Activated naive CD8-positive, alpha-beta T cell treated with anti-CD3 and anti-CD28 coated beads, Interleukin-2, amount 50 U/mL, for 24 hours (primary cell): ENCODE data around the gene WIF1.

Source experiments
- ATAC-seq: fragments of 150-1000 bp; cut with Tn5 transposase; one replicate; pipeline ENCODE4 v1.10.0; 2021
- DNase-seq: peaks from one replicate; pipeline ENCODE4 v3.0.0; 2021
- H3K27ac Mint-ChIP-seq: one replicate; pipeline ENCODE4 v1.8.0; 2021; ENCODE audit warnings: mild to moderate bottlenecking, mixed read lengths
- H3K27me3 Mint-ChIP-seq: one replicate; pipeline ENCODE4 v1.8.0; 2021; ENCODE audit warnings: mixed read lengths
- H3K36me3 Mint-ChIP-seq: one replicate; pipeline ENCODE4 v1.8.0; 2021; ENCODE audit warnings: low read depth, mixed read lengths
- H3K4me1 Mint-ChIP-seq: one replicate; pipeline ENCODE4 v1.8.0; 2021; ENCODE audit warnings: mixed read lengths
- H3K4me3 Mint-ChIP-seq: one replicate; pipeline ENCODE4 v1.8.0; 2021; ENCODE audit warnings: mild to moderate bottlenecking, moderate library complexity, mixed read lengths
- H3K9me3 Mint-ChIP-seq: one replicate; pipeline ENCODE4 v1.8.0; 2021; ENCODE audit warnings: mixed read lengths

The WIF1 gene

DNA sequence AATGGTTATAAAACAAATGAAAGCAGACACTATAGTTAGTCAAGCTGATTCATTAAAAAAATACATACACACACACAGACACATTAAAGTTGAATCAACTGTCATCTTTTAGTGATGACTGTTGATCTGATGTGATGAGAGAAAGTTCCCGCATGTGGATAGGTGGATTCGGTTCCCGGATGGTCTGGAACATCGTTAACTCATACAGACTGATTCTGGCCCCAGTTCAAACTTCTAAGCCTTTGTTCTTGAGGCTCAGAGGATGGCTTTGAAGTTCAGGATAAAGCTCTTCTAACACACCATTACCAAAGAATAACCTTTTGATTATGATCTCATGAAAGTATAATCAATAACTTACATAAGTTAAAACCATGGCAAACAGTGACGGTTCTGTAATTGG lies 27.5 kb downstream of the WIF1 start:
- ATAC-seq (no peak), DNase-seq (no peak)
- Mint-ChIP-seq H3K27ac (no peak overlapping the region), H3K4me1 (no peaks in the 10 kb centered on the region), H3K4me3 (no peak overlapping the region), H3K9me3 (no peaks in the 10 kb centered on the region), H3K36me3 (no peaks in the 10 kb centered on the region), H3K27me3 (peaks cover 22% of the 10 kb centered on the region)

DNA sequence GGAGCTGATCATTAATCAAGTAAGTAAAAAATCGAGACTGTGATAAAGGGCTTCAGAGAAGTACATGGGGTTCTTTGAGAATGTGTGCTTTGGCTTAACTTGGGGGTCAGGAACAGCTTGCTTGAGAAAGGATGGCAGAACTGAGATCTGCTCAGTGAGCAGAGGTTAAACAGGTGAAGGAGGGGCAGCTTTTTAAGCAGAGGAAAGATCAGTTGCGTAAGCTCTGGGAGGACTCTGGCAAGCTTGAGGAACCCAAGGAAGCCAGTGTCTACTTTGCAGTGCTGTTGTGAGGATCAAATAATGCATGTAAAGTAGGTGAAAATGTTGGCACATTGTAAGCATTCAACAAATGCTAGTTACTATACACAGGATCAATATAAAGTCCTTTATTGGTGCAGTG lies 30.6 kb downstream of the WIF1 start:
- H3K4me3 Mint-ChIP-seq = no peak overlapping the region
- no peak for DNase-seq
- H3K4me1 Mint-ChIP-seq = no peaks in the 10 kb centered on the region
- H3K36me3 Mint-ChIP-seq = no peaks in the 10 kb centered on the region
- H3K9me3 Mint-ChIP-seq = no peaks in the 10 kb centered on the region
- no peak overlapping the region for H3K27ac Mint-ChIP-seq
- no peak for ATAC-seq
- peaks cover 18% of the 10 kb centered on the region for H3K27me3 Mint-ChIP-seq

DNA sequence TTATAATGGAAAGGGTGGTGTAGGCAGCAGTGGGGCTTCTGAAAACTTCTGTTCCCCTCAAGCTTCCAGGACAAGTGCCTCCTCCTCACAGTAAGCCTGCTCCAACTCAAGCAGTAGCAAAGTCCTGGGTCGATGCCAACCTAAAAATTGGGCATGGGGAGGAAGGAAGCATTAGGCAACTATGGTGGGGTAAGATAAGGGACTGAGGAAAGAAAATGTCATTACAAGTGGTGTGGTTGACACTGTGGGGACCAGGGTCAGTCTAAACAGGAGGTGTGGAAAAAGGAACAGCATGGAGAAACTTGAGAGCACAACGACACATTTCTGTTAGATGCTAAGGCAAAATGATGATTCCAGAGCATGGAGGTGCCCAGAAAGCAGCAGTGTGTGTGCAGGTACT lies 34.9 kb downstream of the WIF1 start:
- H3K27me3 Mint-ChIP-seq = peaks cover 18% of the 10 kb centered on the region
- no peak overlapping the region for H3K4me3 Mint-ChIP-seq
- no peaks in the 10 kb centered on the region for H3K4me1 Mint-ChIP-seq
- no peaks in the 10 kb centered on the region for H3K9me3 Mint-ChIP-seq
- H3K27ac Mint-ChIP-seq = no peak overlapping the region
- ATAC-seq (no peak), DNase-seq (no peak)
- H3K36me3 Mint-ChIP-seq = no peaks in the 10 kb centered on the region

DNA sequence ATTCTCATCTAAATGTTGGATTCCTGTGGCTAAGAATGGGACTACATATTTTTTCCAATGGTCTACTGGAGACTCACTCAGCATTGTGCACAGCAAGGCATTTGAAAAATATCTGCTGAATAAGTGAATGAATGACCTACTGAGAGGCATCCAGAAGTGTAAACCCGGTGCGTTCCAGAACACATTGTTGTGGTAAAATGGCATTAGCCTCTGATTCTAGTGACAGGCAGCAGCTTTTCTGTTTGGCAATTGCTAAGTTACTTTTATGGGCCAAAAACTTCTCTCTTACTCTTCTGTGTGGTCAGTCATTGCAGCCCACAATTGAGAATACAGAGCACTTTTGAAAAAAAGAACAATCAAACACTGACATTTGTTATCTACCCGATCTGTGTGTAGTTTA lies 36.5 kb downstream of the WIF1 start:
- H3K9me3 Mint-ChIP-seq = no peaks in the 10 kb centered on the region
- no peaks in the 10 kb centered on the region for H3K36me3 Mint-ChIP-seq
- H3K4me3 Mint-ChIP-seq = no peak overlapping the region
- ATAC-seq = no peak
- DNase-seq = no peak
- H3K27me3 Mint-ChIP-seq = peaks cover 21% of the 10 kb centered on the region
- H3K4me1 Mint-ChIP-seq = no peaks in the 10 kb centered on the region
- no peak overlapping the region for H3K27ac Mint-ChIP-seq

DNA sequence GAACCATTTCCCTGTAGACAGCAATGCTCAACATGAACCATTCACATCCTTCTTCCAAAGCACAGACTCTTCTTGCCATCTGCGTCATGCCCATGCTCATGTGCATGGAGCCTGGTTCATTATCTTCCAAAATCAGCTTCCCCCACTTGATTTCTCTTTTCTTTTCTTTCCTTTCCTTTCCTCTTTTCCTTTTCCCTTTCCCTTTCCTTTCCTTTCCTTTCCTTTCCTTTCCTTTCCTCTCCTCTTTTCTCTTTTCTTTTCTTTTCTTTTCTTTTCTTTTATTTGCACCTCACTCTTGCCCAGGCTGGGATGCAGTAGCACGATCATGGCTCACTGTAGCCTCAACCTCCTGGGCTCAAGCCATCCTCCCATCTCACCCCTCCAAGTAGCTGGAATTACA lies 37.5 kb downstream of the WIF1 start:
- peaks cover 25% of the 10 kb centered on the region for H3K27me3 Mint-ChIP-seq
- H3K27ac Mint-ChIP-seq = no peak overlapping the region
- no peak overlapping the region for H3K4me3 Mint-ChIP-seq
- no peaks in the 10 kb centered on the region for H3K36me3 Mint-ChIP-seq
- H3K9me3 Mint-ChIP-seq = no peaks in the 10 kb centered on the region
- no peaks in the 10 kb centered on the region for H3K4me1 Mint-ChIP-seq
- ATAC-seq (no peak), DNase-seq (no peak)

DNA sequence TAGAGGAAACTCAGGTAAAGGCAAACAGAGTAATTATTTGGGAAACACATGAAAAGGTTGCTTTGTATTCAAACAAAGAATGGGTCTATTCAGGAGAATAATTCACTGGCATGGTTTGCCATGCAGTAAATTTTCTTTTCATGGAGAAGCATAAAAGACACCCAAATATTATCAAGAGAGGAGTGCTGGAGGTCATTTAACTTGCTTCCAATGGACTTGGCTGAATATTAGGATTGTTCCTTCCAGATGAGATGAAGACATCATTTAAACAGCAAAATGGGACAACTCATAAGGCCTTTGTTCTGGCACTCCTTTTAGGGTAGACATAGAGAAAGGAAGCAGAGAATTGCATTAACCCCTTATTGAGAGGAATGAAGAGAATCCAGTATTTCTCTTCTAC lies 38.7 kb downstream of the WIF1 start:
- H3K9me3 Mint-ChIP-seq = no peaks in the 10 kb centered on the region
- H3K27me3 Mint-ChIP-seq = peaks cover 29% of the 10 kb centered on the region
- no peak for ATAC-seq
- H3K4me3 Mint-ChIP-seq = no peak overlapping the region
- H3K27ac Mint-ChIP-seq = no peak overlapping the region
- no peaks in the 10 kb centered on the region for H3K36me3 Mint-ChIP-seq
- H3K4me1 Mint-ChIP-seq = no peaks in the 10 kb centered on the region
- no peak for DNase-seq

DNA sequence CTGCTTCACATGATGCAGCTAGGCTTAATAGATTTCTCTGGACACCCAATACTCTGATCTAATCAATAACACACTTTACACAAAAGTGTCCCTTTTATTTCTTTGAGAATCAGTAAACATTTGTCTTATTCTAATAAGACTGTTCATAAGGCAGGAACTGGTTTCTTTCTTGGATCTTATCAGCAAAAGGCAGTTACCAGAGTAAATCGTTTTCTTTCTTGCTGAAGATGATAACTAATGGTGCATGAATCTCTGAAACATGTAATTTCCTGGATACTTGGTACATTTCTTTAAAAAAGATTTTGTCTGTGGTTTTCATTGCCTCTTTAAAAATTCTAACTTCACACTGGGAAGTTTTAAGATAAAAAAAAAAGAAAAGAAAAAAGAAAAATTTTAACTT lies 39.6 kb downstream of the WIF1 start:
- H3K27ac Mint-ChIP-seq = no peak overlapping the region
- H3K9me3 Mint-ChIP-seq = no peaks in the 10 kb centered on the region
- DNase-seq (no peak), ATAC-seq (no peak)
- H3K36me3 Mint-ChIP-seq = no peaks in the 10 kb centered on the region
- H3K4me1 Mint-ChIP-seq = no peaks in the 10 kb centered on the region
- no peak overlapping the region for H3K4me3 Mint-ChIP-seq
- H3K27me3 Mint-ChIP-seq = peaks cover 29% of the 10 kb centered on the region

DNA sequence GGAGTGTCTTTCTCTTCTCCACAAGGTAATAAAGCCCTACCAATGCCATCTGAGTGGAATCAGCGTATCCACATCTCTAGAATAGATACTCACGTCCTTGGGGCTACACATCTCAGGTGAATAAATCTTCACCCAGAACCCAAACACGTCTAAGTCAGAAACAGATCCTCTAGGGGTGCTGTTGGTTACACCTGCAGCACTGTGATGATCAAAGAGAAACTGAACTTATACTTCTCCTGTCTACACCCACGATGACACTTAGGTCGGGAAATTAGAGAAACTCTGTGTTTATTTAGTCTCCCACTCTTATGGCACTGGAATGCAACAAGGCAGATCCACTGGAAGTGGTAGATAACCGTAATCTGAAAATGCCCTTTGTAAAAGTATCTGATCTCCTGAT lies 46.2 kb downstream of the WIF1 start:
- ATAC-seq = no peak
- no peak overlapping the region for H3K4me3 Mint-ChIP-seq
- no peaks in the 10 kb centered on the region for H3K36me3 Mint-ChIP-seq
- H3K4me1 Mint-ChIP-seq = no peaks in the 10 kb centered on the region
- H3K9me3 Mint-ChIP-seq = no peaks in the 10 kb centered on the region
- no peak for DNase-seq
- peaks cover 17% of the 10 kb centered on the region for H3K27me3 Mint-ChIP-seq
- H3K27ac Mint-ChIP-seq = no peak overlapping the region

DNA sequence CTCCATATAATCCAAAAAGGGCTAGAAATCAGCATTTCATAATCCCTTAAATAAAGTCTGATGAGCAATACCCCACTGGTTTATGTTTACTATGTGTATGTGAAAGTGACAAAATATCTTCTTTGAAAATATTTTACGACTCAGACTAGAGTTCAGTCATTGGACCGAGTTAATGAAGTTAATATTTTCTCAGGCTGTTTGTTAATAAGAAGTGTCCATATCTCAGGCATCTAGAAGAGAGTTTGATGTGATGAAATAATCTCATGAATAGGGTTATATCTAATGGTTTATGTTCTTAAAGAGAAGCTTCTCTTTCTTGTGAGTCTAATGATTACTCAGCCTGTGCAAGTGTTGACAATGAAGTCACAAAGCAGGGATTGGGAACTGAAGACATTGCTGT lies 51.8 kb downstream of the WIF1 start:
- no peaks in the 10 kb centered on the region for H3K9me3 Mint-ChIP-seq
- H3K4me3 Mint-ChIP-seq = no peak overlapping the region
- no peak overlapping the region for H3K27ac Mint-ChIP-seq
- peaks cover 15% of the 10 kb centered on the region for H3K27me3 Mint-ChIP-seq
- DNase-seq (no peak), ATAC-seq (no peak)
- H3K36me3 Mint-ChIP-seq = no peaks in the 10 kb centered on the region
- H3K4me1 Mint-ChIP-seq = no peaks in the 10 kb centered on the region

DNA sequence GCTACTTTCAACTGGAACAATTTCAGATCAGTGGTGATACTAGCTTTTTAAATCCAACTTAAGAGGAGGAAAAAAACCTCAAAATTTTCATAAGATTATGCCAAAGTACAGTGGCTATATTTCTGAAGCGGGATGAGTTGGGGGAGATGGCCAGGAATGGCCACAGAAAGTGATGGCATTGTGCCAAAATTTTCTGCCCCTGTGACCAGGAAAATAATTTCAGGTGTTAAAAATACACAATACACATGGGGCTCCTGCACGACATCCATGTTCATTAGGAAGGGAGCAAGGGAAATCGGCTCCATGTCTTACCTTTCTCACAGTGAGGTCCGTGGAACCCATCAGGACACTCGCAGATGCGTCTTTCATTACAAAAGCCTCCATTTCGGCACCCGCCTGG lies 53.7 kb downstream of the WIF1 start:
- DNase-seq = no peak
- H3K4me3 Mint-ChIP-seq = no peak overlapping the region
- H3K9me3 Mint-ChIP-seq = no peaks in the 10 kb centered on the region
- H3K27ac Mint-ChIP-seq = no peak overlapping the region
- H3K27me3 Mint-ChIP-seq = peaks cover 22% of the 10 kb centered on the region
- no peak for ATAC-seq
- H3K36me3 Mint-ChIP-seq = no peaks in the 10 kb centered on the region
- H3K4me1 Mint-ChIP-seq = no peaks in the 10 kb centered on the region

DNA sequence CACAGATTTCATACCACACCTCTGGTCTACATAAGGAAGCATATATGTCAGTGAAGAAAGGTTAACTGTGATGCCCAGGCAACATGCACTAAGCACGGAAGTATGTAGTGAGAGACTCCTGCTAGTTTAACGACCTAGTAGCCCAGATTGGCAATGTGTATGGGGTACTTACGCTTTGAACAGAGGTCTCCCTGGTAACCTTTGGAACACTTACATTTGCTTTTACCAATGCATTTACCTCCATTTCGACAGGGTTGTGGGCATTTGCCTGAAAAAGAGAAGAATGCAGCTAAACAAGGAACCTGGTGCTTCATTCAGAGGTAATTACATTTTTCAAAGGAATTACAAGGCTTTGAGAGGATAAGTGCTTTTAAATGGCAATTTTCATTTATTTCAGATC lies 65.2 kb downstream of the WIF1 start:
- Mint-ChIP-seq H3K27me3 (peaks cover 22% of the 10 kb centered on the region), H3K36me3 (no peaks in the 10 kb centered on the region), H3K4me3 (no peak overlapping the region), H3K4me1 (no peaks in the 10 kb centered on the region), H3K27ac (no peak overlapping the region), H3K9me3 (no peaks in the 10 kb centered on the region)
- no peak for DNase-seq
- no peak for ATAC-seq

DNA sequence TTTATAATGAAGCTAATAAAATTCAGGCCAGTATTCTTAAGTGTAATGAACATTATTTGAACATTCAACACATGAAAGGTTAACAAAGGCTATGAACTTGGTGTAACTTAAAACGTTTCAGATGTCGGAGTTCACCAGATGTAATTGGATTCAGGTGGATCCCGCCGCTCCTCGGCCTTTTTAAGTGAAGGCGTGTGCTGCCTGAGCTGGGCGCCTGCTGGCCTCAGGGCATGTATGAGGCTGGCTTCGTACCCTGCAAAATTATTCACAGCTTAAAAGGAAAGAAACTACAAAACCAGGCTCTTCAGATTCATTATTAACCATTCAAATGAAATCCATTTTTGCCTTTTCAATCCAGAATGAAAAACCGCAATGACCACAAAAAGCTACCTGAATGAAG lies 69.9 kb downstream of the WIF1 start:
- H3K4me3 Mint-ChIP-seq = no peak overlapping the region
- peaks cover 13% of the 10 kb centered on the region for H3K27me3 Mint-ChIP-seq
- H3K9me3 Mint-ChIP-seq = no peaks in the 10 kb centered on the region
- ATAC-seq (no peak), DNase-seq (no peak)
- H3K27ac Mint-ChIP-seq = no peak overlapping the region
- no peaks in the 10 kb centered on the region for H3K4me1 Mint-ChIP-seq
- H3K36me3 Mint-ChIP-seq = no peaks in the 10 kb centered on the region

DNA sequence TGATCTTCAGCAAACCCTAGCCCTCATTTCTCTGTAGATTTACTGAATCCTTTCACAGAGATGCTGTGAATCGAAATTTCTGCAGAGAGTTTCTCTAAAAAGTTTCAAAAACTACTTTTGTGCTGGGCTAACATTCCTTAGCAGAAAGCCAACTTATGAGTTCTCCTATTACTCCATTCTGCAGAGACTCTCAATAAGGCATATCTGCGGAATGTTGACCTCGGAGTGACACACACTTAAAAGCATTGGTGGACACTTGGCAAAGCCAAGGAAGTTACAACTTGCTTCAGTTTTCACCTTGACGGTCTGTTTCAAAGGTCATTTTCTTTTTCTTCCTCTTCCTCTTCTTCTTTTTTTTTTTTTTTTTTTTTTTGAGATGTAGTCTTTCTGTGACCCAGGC lies 75.8 kb downstream of the WIF1 start:
- Mint-ChIP-seq H3K4me3 (no peak overlapping the region), H3K36me3 (no peaks in the 10 kb centered on the region), H3K27ac (no peak overlapping the region), H3K27me3 (peaks cover 22% of the 10 kb centered on the region), H3K4me1 (no peaks in the 10 kb centered on the region), H3K9me3 (no peaks in the 10 kb centered on the region)
- DNase-seq (no peak), ATAC-seq (no peak)

DNA sequence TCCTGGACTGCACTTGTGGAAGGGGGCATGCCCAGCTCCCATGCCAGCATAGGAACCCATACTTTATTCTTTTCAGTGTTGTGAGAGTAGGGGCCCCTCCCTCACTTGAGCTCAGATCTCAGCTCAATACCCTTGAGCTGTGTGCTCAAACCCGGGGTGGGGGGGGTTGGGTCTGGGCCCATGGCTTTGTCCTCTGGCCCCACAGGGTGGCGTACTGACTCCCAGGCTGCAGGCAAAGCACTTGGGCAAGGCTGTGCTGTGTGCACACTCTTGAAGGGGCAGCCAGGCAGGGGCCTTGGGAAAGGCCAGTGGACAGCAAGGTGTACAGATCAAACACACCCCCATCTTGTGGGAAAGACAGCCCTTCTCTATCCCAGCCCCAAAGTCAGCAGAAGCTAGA lies 81.8 kb downstream of the WIF1 start:
- H3K27me3 Mint-ChIP-seq = peaks cover 17% of the 10 kb centered on the region
- no peaks in the 10 kb centered on the region for H3K36me3 Mint-ChIP-seq
- H3K4me3 Mint-ChIP-seq = no peak overlapping the region
- ATAC-seq = no peak
- H3K4me1 Mint-ChIP-seq = no peaks in the 10 kb centered on the region
- no peak for DNase-seq
- peaks cover 6% of the 10 kb centered on the region for H3K9me3 Mint-ChIP-seq
- no peak overlapping the region for H3K27ac Mint-ChIP-seq

DNA sequence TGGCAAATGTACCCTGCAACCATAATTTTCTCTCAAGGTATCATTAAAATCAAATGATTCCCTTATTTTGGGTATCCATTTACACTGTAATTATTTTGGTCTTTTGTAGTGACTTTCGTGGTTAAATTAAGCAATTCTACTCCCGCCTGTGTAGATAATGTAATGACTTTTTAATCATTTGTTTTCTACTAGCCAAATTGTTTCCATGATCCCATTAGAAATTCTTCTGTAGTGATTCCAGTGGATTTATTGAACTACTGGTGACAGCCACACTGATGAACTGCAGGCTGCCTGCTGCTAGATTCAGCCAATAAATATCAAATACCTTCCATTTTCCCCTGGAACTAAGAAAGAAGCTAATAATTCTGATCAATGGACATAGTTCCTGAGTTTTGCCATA lies 96.0 kb downstream of the WIF1 start:
- ATAC-seq = no peak
- DNase-seq = no peak
- H3K36me3 Mint-ChIP-seq = peaks cover 2% of the 10 kb centered on the region
- no peak overlapping the region for H3K4me3 Mint-ChIP-seq
- H3K27ac Mint-ChIP-seq = no peak overlapping the region
- peaks cover 9% of the 10 kb centered on the region for H3K9me3 Mint-ChIP-seq
- no peaks in the 10 kb centered on the region for H3K4me1 Mint-ChIP-seq
- H3K27me3 Mint-ChIP-seq = peaks cover 12% of the 10 kb centered on the region

DNA sequence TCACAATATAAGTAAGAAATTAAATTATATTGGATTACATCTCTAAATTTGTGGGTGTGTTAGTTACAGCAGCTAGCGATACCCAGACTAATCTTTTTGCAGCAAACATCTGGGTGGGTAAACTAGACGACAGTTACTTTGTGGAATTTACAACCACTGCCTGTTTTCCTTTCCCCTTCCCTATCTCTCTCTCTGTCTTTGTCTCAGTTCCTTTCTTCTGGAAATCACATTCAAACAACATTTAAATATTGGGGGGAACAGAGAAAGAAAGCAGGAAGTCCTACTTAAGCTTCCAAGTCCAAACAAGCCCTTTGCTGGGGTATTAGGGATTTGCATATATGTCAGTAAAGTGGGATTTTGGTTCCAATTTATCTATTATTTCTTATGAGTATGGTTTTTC lies 97.6 kb downstream of the WIF1 start:
- ATAC-seq = no peak
- Mint-ChIP-seq H3K36me3 (peaks cover 2% of the 10 kb centered on the region), H3K4me3 (no peak overlapping the region), H3K27ac (no peak overlapping the region), H3K27me3 (peaks cover 4% of the 10 kb centered on the region), H3K4me1 (no peaks in the 10 kb centered on the region), H3K9me3 (peaks cover 4% of the 10 kb centered on the region)
- no peak for DNase-seq
